Ishikawa (cell line): ENCODE data around the gene TMEM219.

Experiments
- CEBPB ChIP-seq: IDR thresholded peaks from 2 replicates; pipeline ENCODE4 v1.6.1; 2012
- EGR1 ChIP-seq: IDR thresholded peaks from 2 replicates; pipeline ENCODE4 v1.6.1; 2012
- EP300 ChIP-seq: IDR thresholded peaks from 2 replicates; pipeline ENCODE4 v1.6.1; 2012; ENCODE audit warnings: borderline replicate concordance
- FOXM1 ChIP-seq: IDR thresholded peaks from 2 replicates; pipeline ENCODE4 v1.6.1; 2012; ENCODE audit warnings: low read depth, borderline replicate concordance
- MAX ChIP-seq: IDR thresholded peaks from 2 replicates; pipeline ENCODE4 v1.6.1; 2012
- TF ChIP-seq, protein P1 (sequence below): IDR thresholded peaks from 2 replicates; pipeline ENCODE4 v1.6.1; 2012; ENCODE audit warnings: low read depth, mild to moderate bottlenecking
- TF ChIP-seq, protein P2 (sequence below): IDR thresholded peaks from 2 replicates; pipeline ENCODE4 v1.6.1; 2012

GRCh38 chr16:29996766-29997250 is 34.9 kb downstream of the TMEM219 start:
- TF ChIP-seq EP300 (no peak), EGR1 (no peak), CEBPB (no peak), MAX (no peak), FOXM1 (no peak)
- TF ChIP-seq, protein P1, sequence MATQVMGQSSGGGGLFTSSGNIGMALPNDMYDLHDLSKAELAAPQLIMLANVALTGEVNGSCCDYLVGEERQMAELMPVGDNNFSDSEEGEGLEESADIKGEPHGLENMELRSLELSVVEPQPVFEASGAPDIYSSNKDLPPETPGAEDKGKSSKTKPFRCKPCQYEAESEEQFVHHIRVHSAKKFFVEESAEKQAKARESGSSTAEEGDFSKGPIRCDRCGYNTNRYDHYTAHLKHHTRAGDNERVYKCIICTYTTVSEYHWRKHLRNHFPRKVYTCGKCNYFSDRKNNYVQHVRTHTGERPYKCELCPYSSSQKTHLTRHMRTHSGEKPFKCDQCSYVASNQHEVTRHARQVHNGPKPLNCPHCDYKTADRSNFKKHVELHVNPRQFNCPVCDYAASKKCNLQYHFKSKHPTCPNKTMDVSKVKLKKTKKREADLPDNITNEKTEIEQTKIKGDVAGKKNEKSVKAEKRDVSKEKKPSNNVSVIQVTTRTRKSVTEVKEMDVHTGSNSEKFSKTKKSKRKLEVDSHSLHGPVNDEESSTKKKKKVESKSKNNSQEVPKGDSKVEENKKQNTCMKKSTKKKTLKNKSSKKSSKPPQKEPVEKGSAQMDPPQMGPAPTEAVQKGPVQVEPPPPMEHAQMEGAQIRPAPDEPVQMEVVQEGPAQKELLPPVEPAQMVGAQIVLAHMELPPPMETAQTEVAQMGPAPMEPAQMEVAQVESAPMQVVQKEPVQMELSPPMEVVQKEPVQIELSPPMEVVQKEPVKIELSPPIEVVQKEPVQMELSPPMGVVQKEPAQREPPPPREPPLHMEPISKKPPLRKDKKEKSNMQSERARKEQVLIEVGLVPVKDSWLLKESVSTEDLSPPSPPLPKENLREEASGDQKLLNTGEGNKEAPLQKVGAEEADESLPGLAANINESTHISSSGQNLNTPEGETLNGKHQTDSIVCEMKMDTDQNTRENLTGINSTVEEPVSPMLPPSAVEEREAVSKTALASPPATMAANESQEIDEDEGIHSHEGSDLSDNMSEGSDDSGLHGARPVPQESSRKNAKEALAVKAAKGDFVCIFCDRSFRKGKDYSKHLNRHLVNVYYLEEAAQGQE: no peak
- TF ChIP-seq, protein P2, sequence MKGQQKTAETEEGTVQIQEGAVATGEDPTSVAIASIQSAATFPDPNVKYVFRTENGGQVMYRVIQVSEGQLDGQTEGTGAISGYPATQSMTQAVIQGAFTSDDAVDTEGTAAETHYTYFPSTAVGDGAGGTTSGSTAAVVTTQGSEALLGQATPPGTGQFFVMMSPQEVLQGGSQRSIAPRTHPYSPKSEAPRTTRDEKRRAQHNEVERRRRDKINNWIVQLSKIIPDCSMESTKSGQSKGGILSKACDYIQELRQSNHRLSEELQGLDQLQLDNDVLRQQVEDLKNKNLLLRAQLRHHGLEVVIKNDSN: no peak
